SH-SY5Y (cell line): ENCODE measurements around the gene QRFP.

Source experiments
- GATA2 ChIP-seq: IDR thresholded peaks from 2 replicates; pipeline ENCODE4 v1.6.1; 2011; ENCODE audit warnings: mild to moderate bottlenecking, low read depth, low read length
- GATA3 ChIP-seq: IDR thresholded peaks from 2 replicates; pipeline ENCODE4 v1.6.1; 2011; ENCODE audit warnings: low read depth, mild to moderate bottlenecking, low read length, moderate library complexity

GRCh38 chr9:130911254-130912049 is 14.8 kb upstream of the QRFP start:
- no peak for TF ChIP-seq GATA2
- TF ChIP-seq GATA3, result no peak
